DMS153 treated with DMSO at 0.1 percent for 48 hours (cell line): ENCODE data around the gene KIAA0232.
"Not testable (repeated sequence)": the region's sequence is repeated elsewhere in the genome, so short reads cannot be mapped to it uniquely, and the experiment has no call there.

Source experiments
- DNase-seq: peaks from one replicate; lab custom pipeline; 2025; ENCODE audit not compliant: unreplicated experiment; lab: John Stamatoyannopoulos, UW

KIAA0232 gene

GRCh38 chr4:6754481-6755087, 27.9 kb upstream of the KIAA0232 start:
- DNase-seq, result no peak

- no peak for DNase-seq
Observed at GRCh38 chr4:6755088-6755753, 27.3 kb upstream of the KIAA0232 start.

GRCh38 chr4:6756345-6756744, 26.2 kb upstream of the KIAA0232 start:
- not testable (repeated sequence) for DNase-seq

- no peak for DNase-seq
Observed at GRCh38 chr4:6758728-6759127, 23.8 kb upstream of the KIAA0232 start.

- DNase-seq, result no peak
Observed at GRCh38 chr4:6760865-6761264, 21.7 kb upstream of the KIAA0232 start.

- no peak for DNase-seq
Observed at GRCh38 chr4:6761649-6762615, 20.6 kb upstream of the KIAA0232 start.

GRCh38 chr4:6763330-6763851, 19.1 kb upstream of the KIAA0232 start:
- DNase-seq, result no peak

- no peak for DNase-seq
Observed at GRCh38 chr4:6764976-6765620, 17.4 kb upstream of the KIAA0232 start.

GRCh38 chr4:6765703-6766102, 16.8 kb upstream of the KIAA0232 start:
- no peak for DNase-seq

- DNase-seq, result no peak
Observed at GRCh38 chr4:6767386-6767747, 15.2 kb upstream of the KIAA0232 start.

- DNase-seq, result no peak
Observed at GRCh38 chr4:6767748-6768538, 14.6 kb upstream of the KIAA0232 start.

GRCh38 chr4:6768539-6768905, 14.0 kb upstream of the KIAA0232 start:
- no peak for DNase-seq

- DNase-seq, result no peak
Observed at GRCh38 chr4:6769233-6769988, 13.1 kb upstream of the KIAA0232 start.

GRCh38 chr4:6769989-6770420, 12.5 kb upstream of the KIAA0232 start:
- DNase-seq, result no peak

- no peak for DNase-seq
Observed at GRCh38 chr4:6770581-6771228, 11.8 kb upstream of the KIAA0232 start.

GRCh38 chr4:6771229-6771671, 11.3 kb upstream of the KIAA0232 start:
- no peak for DNase-seq

- DNase-seq, result no peak
Observed at GRCh38 chr4:6772223-6772928, 10.2 kb upstream of the KIAA0232 start.

- DNase-seq, result no peak
Observed at GRCh38 chr4:6773106-6773505, 9.4 kb upstream of the KIAA0232 start.
